Sigmoid colon (tissue), 3 donors: Measurements from ENCODE around the gene ROBO1.

Experiments
- POLR2A ChIP-seq, 2 donors: fragments of 450-650 bp; IDR thresholded peaks; one replicate each; pipeline ENCODE4 v1.6.1; 2016; ENCODE audit warnings: antibody characterized with exemption in 2 of 2, mild to moderate bottlenecking in 2 of 2, moderate library complexity in 2 of 2
- TF ChIP-seq, protein P1 (sequence below), 4 experiments: fragments of 450-650 bp in 3 of 4; fragments of 200-600 bp in 1 of 4; IDR thresholded peaks; one replicate each; pipeline ENCODE4 v1.5.1; 2016 to 2019; ENCODE audit warnings: antibody characterized with exemption in 4 of 4, mild to moderate bottlenecking in 3 of 4, moderate library complexity in 2 of 4

- TF ChIP-seq, protein P1, sequence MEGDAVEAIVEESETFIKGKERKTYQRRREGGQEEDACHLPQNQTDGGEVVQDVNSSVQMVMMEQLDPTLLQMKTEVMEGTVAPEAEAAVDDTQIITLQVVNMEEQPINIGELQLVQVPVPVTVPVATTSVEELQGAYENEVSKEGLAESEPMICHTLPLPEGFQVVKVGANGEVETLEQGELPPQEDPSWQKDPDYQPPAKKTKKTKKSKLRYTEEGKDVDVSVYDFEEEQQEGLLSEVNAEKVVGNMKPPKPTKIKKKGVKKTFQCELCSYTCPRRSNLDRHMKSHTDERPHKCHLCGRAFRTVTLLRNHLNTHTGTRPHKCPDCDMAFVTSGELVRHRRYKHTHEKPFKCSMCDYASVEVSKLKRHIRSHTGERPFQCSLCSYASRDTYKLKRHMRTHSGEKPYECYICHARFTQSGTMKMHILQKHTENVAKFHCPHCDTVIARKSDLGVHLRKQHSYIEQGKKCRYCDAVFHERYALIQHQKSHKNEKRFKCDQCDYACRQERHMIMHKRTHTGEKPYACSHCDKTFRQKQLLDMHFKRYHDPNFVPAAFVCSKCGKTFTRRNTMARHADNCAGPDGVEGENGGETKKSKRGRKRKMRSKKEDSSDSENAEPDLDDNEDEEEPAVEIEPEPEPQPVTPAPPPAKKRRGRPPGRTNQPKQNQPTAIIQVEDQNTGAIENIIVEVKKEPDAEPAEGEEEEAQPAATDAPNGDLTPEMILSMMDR (IDR thresholded peaks at IDR 0.05) = no peak
- TF ChIP-seq POLR2A (IDR thresholded peaks at IDR 0.05) = no peak
Observed at GRCh38 chr3:78717041-78717440, 1050.8 kb downstream of the ROBO1 start.
